OCI-LY1 (cell line): ENCODE data around the gene KIF20B.

Experiments
- H2AFZ ChIP-seq: fragments of 200-600 bp; sonication (generic), shearing (Covaris generic); 2 replicates; pipeline ENCODE4 v1.6.0; 2014; ENCODE audit warnings: antibody characterized with exemption, mild to moderate bottlenecking, low read length
- H3F3A ChIP-seq: fragments of 200-600 bp; sonication (generic), shearing (Covaris generic); 2 replicates; pipeline ENCODE4 v1.6.0; 2014; ENCODE audit warnings: mild to moderate bottlenecking, antibody characterized with exemption, low read length, moderate library complexity; ENCODE audit not compliant: insufficient read depth
- H3K27ac ChIP-seq: fragments of 200-600 bp; sonication (generic); 2 replicates; pipeline ENCODE4 v1.5.1; 2014; ENCODE audit warnings: low read length, mixed run types, mild to moderate bottlenecking, low read depth; ENCODE audit not compliant: poor library complexity, severe bottlenecking
- H3K27me3 ChIP-seq: fragments of 200-600 bp; sonication (generic); 2 replicates; pipeline ENCODE4 v1.6.0; 2014; ENCODE audit warnings: antibody characterized with exemption, mild to moderate bottlenecking, low read length, moderate library complexity; ENCODE audit not compliant: insufficient read depth
- H3K36me3 ChIP-seq: fragments of 200-600 bp; sonication (generic); 2 replicates; pipeline ENCODE4 v1.6.1; 2014; ENCODE audit warnings: mild to moderate bottlenecking, antibody characterized with exemption, low read length, moderate library complexity, mixed read lengths; ENCODE audit not compliant: insufficient read depth
- H3K4me1 ChIP-seq: fragments of 200-600 bp; sonication (generic); 2 replicates; pipeline ENCODE4 v1.5.1; 2014; ENCODE audit warnings: mild to moderate bottlenecking, low read length, moderate library complexity; ENCODE audit not compliant: insufficient read depth, severe bottlenecking
- H3K4me2 ChIP-seq: fragments of 200-600 bp; sonication (generic), shearing (Covaris generic); 2 replicates; pipeline ENCODE4 v1.6.1; 2014; ENCODE audit warnings: low read length
- H3K4me3 ChIP-seq: fragments of 200-600 bp; sonication (generic); 2 replicates; pipeline ENCODE4 v1.5.1; 2014; ENCODE audit warnings: low read length, low read depth, mild to moderate bottlenecking, mixed read lengths; ENCODE audit not compliant: poor library complexity, severe bottlenecking
- H3K79me2 ChIP-seq: fragments of 200-600 bp; shearing (Covaris generic); 2 replicates; pipeline ENCODE4 v1.6.1; 2016; ENCODE audit warnings: mixed run types, low read length, mixed read lengths; ENCODE audit not compliant: insufficient read depth
- H3K9ac ChIP-seq: fragments of 200-600 bp; sonication (generic), shearing (Covaris generic); 2 replicates; pipeline ENCODE4 v1.6.1; 2014; ENCODE audit warnings: mild to moderate bottlenecking, low read length, mixed read lengths
- H3K9me2 ChIP-seq: fragments of 200-600 bp; sonication (generic), shearing (Covaris generic); 2 replicates; pipeline ENCODE4 v1.6.1; 2014; ENCODE audit warnings: low read depth, mild to moderate bottlenecking, low read length, mixed read lengths
- H3K9me3 ChIP-seq: fragments of 200-600 bp; shearing (Covaris generic); 2 replicates; pipeline ENCODE4 v1.6.1; 2014; ENCODE audit warnings: low read length, mixed read lengths
- H4K20me1 ChIP-seq: fragments of 200-600 bp; sonication (generic), shearing (Covaris generic); 2 replicates; pipeline ENCODE4 v1.6.0; 2016; ENCODE audit warnings: mild to moderate bottlenecking, low read length; ENCODE audit not compliant: insufficient read depth
- EZH2 ChIP-seq: fragments of 200-600 bp; sonication (generic), shearing (Covaris generic); IDR thresholded peaks from 2 replicates; pipeline ENCODE4 v1.8.0; 2017; ENCODE audit warnings: borderline replicate concordance, mixed run types, mild to moderate bottlenecking, antibody characterized with exemption, low read length, moderate library complexity, mixed read lengths
- TF ChIP-seq, protein P1 (sequence below): fragments of 200-600 bp; sonication (generic), shearing (Covaris generic); IDR thresholded peaks from 2 replicates; pipeline ENCODE4 v1.5.1; 2017; ENCODE audit warnings: mild to moderate bottlenecking, antibody characterized with exemption, low read length, moderate library complexity, mixed read lengths

KIF20B gene

DNA sequence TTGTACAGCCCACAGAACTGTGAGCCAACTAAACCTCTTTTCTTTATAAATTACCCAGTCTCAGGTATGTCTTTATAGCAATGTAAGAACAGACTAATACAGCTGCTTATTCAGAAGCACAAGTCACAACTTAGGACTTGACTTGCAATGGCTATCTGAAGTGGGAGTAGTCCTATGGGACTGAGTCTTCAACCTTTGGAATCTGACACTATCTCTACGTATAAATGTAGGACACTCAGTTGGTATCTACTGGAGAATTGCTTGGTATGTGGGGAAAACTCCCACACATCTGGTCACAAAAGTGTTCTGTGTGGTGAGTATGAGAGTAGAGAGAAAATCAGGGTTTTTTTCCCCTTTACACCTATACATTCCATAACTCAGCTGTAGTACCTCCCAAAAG, 44.1 kb upstream of the KIF20B start:
- Histone ChIP-seq H3K27me3 (no peaks in the 10 kb centered on the region), H3K9me3 (no peaks in the 10 kb centered on the region), H3K36me3 (no peaks in the 10 kb centered on the region; the same call in 1 of the 2 replicates), H3F3A (no peaks in the 10 kb centered on the region), H4K20me1 (no peaks in the 10 kb centered on the region), H3K79me2 (no peaks in the 10 kb centered on the region), H3K4me3 (no peak overlapping the region), H3K4me1 (peaks cover 8% of the 10 kb centered on the region), H2AFZ (no peak overlapping the region), H3K4me2 (no peak overlapping the region), H3K9me2 (no peaks in the 10 kb centered on the region), H3K27ac (no peak overlapping the region), H3K9ac (no peak overlapping the region)
- TF ChIP-seq, protein P1, sequence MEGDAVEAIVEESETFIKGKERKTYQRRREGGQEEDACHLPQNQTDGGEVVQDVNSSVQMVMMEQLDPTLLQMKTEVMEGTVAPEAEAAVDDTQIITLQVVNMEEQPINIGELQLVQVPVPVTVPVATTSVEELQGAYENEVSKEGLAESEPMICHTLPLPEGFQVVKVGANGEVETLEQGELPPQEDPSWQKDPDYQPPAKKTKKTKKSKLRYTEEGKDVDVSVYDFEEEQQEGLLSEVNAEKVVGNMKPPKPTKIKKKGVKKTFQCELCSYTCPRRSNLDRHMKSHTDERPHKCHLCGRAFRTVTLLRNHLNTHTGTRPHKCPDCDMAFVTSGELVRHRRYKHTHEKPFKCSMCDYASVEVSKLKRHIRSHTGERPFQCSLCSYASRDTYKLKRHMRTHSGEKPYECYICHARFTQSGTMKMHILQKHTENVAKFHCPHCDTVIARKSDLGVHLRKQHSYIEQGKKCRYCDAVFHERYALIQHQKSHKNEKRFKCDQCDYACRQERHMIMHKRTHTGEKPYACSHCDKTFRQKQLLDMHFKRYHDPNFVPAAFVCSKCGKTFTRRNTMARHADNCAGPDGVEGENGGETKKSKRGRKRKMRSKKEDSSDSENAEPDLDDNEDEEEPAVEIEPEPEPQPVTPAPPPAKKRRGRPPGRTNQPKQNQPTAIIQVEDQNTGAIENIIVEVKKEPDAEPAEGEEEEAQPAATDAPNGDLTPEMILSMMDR = no peak
- TF ChIP-seq EZH2 = no peak

DNA sequence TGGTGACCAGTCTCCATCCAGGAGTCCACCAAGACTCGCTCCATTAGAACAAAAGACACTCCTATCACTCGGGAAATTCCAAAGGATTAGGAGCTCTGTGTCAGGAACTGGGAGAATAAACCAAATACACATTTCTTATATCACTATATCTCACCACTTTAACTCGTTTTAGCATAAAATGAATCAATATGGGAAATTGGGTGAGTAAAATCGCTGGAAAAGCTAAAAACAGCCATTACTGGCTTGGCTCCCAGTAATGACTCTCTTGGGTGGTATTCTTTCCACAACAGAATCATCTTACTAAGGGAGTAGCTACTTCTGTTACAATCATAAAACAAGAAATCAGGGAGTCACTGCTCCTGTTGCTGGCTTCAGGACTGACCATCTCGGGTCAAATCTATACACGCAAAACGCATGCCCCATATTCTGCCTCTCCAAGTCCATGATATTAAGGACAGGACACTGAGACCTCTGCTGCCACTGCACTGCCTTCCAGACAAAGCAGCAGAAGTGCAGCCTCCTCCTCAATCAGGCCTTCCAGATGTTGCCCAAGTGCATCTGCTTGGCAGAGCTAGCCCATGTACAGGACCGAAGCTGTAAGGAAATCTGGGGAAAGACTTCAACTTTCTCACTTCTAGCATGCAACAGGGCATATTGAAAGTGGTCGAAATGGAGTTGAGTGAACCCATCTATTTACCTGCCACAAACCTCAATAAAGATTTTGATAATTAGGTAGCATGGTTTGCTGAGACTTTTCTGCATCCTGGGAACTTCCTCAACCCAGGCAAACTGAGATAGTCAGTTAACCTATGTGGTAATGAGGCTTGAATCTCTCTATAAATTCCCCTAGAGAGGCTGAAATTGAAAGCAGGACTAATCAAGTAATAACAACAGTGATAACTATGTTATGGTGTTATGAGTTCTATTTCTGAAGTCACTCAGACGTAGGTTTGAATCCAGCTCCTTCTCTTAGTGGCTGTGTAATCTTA, 42.0 kb upstream of the KIF20B start:
- no peak overlapping the region for H3K4me2 ChIP-seq
- H3F3A ChIP-seq = no peaks in the 10 kb centered on the region
- H3K9me2 ChIP-seq = no peaks in the 10 kb centered on the region
- no peak overlapping the region for H3K9ac ChIP-seq
- H3K4me1 ChIP-seq = no peaks in the 10 kb centered on the region
- H2AFZ ChIP-seq = no peak overlapping the region
- H3K27ac ChIP-seq = no peak overlapping the region
- H3K36me3 ChIP-seq = no peaks in the 10 kb centered on the region; the same call in 1 of the 2 replicates
- H3K79me2 ChIP-seq = no peaks in the 10 kb centered on the region
- no peaks in the 10 kb centered on the region for H3K27me3 ChIP-seq
- TF ChIP-seq, protein P1 = no peak
- TF ChIP-seq EZH2 = no peak
- H4K20me1 ChIP-seq = no peaks in the 10 kb centered on the region
- no peaks in the 10 kb centered on the region for H3K9me3 ChIP-seq
- H3K4me3 ChIP-seq = no peak overlapping the region

DNA sequence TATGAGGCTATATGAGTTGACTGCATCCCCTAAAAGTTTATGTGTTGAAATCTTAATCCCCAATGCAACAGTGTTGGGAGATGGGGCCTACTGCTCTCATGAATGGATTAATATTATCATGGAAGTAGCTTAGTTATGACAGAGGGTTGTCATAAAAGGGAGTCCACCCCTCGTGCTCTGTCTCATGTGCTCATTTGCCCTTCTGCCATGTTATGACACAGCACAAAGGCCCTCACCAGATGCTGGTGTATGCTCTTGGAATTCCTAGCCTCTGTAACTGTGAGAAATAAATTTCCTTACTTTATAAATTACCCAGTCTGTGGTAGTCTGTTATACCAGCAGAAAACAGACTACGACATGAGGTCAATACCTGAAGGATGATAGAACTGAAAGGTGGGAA, 38.8 kb upstream of the KIF20B start:
- Histone ChIP-seq H4K20me1 (no peaks in the 10 kb centered on the region), H3K79me2 (no peaks in the 10 kb centered on the region), H3K9me3 (no peaks in the 10 kb centered on the region), H3K4me1 (no peaks in the 10 kb centered on the region), H3K27ac (no peak overlapping the region), H3K27me3 (no peaks in the 10 kb centered on the region), H3K4me2 (no peak overlapping the region), H3K4me3 (no peak overlapping the region), H2AFZ (no peak overlapping the region), H3K9me2 (no peaks in the 10 kb centered on the region), H3K9ac (no peak overlapping the region), H3K36me3 (no peaks in the 10 kb centered on the region), H3F3A (no peaks in the 10 kb centered on the region)
- TF ChIP-seq, protein P1 = no peak
- TF ChIP-seq EZH2 = no peak
